Left forelimb (tissue), 1 donor: ENCODE measurements around the gene TIMM10B.
"Not testable (repeated sequence)": the region's sequence is repeated elsewhere in the genome, so short reads cannot be mapped to it uniquely, and the experiment has no call there.

Experiments
- DNase-seq: peaks from one replicate; pipeline ENCODE4 v3.0.0-alpha.2; 2018; ENCODE audit warnings: low spot score

TIMM10B gene

GRCh38 chr11:6505577-6506240, 24.4 kb downstream of the TIMM10B start:
- DNase-seq: no peak

- no peak for DNase-seq
These were observed 35.6 kb downstream of the TIMM10B start for GRCh38 chr11:6516865-6517264.

GRCh38 chr11:6520265-6520664, 39.0 kb downstream of the TIMM10B start:
- no peak for DNase-seq

GRCh38 chr11:6521946-6522345, 40.6 kb downstream of the TIMM10B start:
- DNase-seq: not testable (repeated sequence)

GRCh38 chr11:6523253-6523652, 42.0 kb downstream of the TIMM10B start:
- no peak for DNase-seq

- no peak for DNase-seq
These were observed 45.3 kb downstream of the TIMM10B start for GRCh38 chr11:6526411-6527135.

GRCh38 chr11:6529266-6529665, 48.0 kb downstream of the TIMM10B start:
- DNase-seq: no peak

GRCh38 chr11:6530848-6531247, 49.5 kb downstream of the TIMM10B start:
- DNase-seq: no peak

GRCh38 chr11:6531267-6531752, 50.0 kb downstream of the TIMM10B start:
- no peak for DNase-seq
